Activated CD8-positive, alpha-beta memory T cell treated with anti-CD3 and anti-CD28 coated beads, Interleukin-2, amount 10 ng/mL, durations not matched to agents 7 days and 5 days (primary cell): ENCODE results near the gene RASA1. TPM values are rescaled to one million over a fixed set of nuclear protein-coding genes. Genes with fewer than 3 reads are reported as not detected.
"Not testable (repeated sequence)": the region's sequence is repeated elsewhere in the genome, so short reads cannot be mapped to it uniquely, and the experiment has no call there.

ENCODE experiments used
- ATAC-seq: fragments of 150-1000 bp; cut with Tn5 transposase; one replicate; pipeline ENCODE4 v1.10.0; 2021; ENCODE audit warnings: moderate library complexity
- CTCF ChIA-PET: fragments of 350-600 bp; sonication (Branson Sonifier 250); formaldehyde crosslinking; loops from one replicate; lab custom pipeline; 2021; ENCODE audit warnings: antibody characterized with exemption; lab: Charles Lee
- DNase-seq: peaks from one replicate; pipeline ENCODE4 v3.0.0-alpha.2; 2020
- H3K27ac Mint-ChIP-seq: one replicate; pipeline ENCODE4 v1.8.0; 2021; ENCODE audit warnings: mild to moderate bottlenecking, mixed read lengths
- H3K27me3 Mint-ChIP-seq: one replicate; pipeline ENCODE4 v1.8.0; 2021; ENCODE audit warnings: mixed read lengths
- H3K36me3 Mint-ChIP-seq: one replicate; pipeline ENCODE4 v1.8.0; 2021; ENCODE audit warnings: mild to moderate bottlenecking, mixed read lengths
- H3K4me1 Mint-ChIP-seq: one replicate; pipeline ENCODE4 v1.8.0; 2021; ENCODE audit warnings: mixed read lengths
- H3K4me3 Mint-ChIP-seq: one replicate; pipeline ENCODE4 v1.8.0; 2021; ENCODE audit warnings: mild to moderate bottlenecking, moderate library complexity, mixed read lengths
- H3K9me3 Mint-ChIP-seq: one replicate; pipeline ENCODE4 v1.8.0; 2022; ENCODE audit warnings: low read depth, mixed read lengths
- total RNA-seq, 2 experiments: library from RNA; stranded (reverse); gene quantifications; one replicate each; pipeline ENCODE4 v1.2.3, GENCODE V29; 2021

Gene RASA1
- total RNA-seq, 2 experiments from 2014 or later: 15.4 to 22.1 TPM

- DNase-seq (no peak), ATAC-seq (no peak)
- peaks cover 3% of the 10 kb centered on the region for H3K36me3 Mint-ChIP-seq
- no peak overlapping the region for H3K4me3 Mint-ChIP-seq
- peaks cover 6% of the 10 kb centered on the region for H3K27me3 Mint-ChIP-seq
- H3K9me3 Mint-ChIP-seq: no peaks in the 10 kb centered on the region
- CTCF ChIA-PET: no interaction called here
- peaks cover 13% of the 10 kb centered on the region for H3K4me1 Mint-ChIP-seq
- no peak overlapping the region for H3K27ac Mint-ChIP-seq
Measured at GRCh38 chr5:87263498-87263897, 4.2 kb upstream of the RASA1 start.

- Mint-ChIP-seq H3K4me3 (peak overlapping the region; percentile 97), H3K4me1 (peaks cover 28% of the 10 kb centered on the region), H3K27ac (peak overlapping the region; percentile 94), H3K9me3 (no peaks in the 10 kb centered on the region), H3K36me3 (peaks cover 14% of the 10 kb centered on the region), H3K27me3 (peaks cover 6% of the 10 kb centered on the region)
- DNase-seq (no peak), ATAC-seq (peak; percentile 1)
- CTCF ChIA-PET: interaction anchor here (1.3 to 2.2 kb wide), 2 partner anchors 19 to 146 kb away, joined by 3 to 8 read pairs; no protein-coding TSS in a partner anchor
Measured at GRCh38 chr5:87266914-87267573, 639 bp upstream of the RASA1 start.

- CTCF ChIA-PET: interaction anchor here (0.8 to 2.2 kb wide), 6 partner anchors 16 to 256 kb away, joined by 3 to 8 read pairs (median 4); no protein-coding TSS in a partner anchor
- Mint-ChIP-seq H3K9me3 (no peaks in the 10 kb centered on the region), H3K27me3 (peaks cover 6% of the 10 kb centered on the region), H3K27ac (peak overlapping the region; percentile 94), H3K4me1 (peaks cover 28% of the 10 kb centered on the region), H3K36me3 (peaks cover 15% of the 10 kb centered on the region), H3K4me3 (peak overlapping the region; percentile 97)
- DNase-seq: peak; percentile 81
- peak; percentile 79 for ATAC-seq
Measured at GRCh38 chr5:87268126-87268969, 665 bp downstream of the RASA1 start.

DNA sequence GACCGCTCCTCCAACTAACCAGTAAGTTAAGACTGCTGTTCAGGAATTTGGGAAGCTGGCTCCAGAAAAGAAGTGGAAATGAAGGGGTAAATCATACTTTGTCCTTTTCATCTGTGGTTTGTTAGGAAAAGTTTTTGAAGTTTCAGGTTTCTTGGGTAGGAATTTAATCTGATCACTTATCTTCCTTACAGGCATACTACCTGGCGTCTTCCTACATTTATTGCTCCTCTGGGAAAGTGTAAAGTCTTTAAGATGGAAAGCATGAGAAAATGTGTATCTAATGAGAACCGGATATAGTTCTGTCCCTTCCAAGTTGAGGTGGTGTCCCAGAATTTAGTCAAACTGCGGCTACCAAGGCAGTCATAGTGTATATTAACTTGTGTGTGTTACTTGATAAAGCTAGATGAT is 1.3 kb downstream of the RASA1 start:
- no peaks in the 10 kb centered on the region for H3K9me3 Mint-ChIP-seq
- H3K27ac Mint-ChIP-seq: peak overlapping the region; percentile 68
- peaks cover 6% of the 10 kb centered on the region for H3K27me3 Mint-ChIP-seq
- H3K4me3 Mint-ChIP-seq: peak overlapping the region; percentile 97
- H3K36me3 Mint-ChIP-seq: peaks cover 16% of the 10 kb centered on the region
- peaks cover 28% of the 10 kb centered on the region for H3K4me1 Mint-ChIP-seq
- CTCF ChIA-PET: interaction anchor here (1.0 to 2.2 kb wide), 4 partner anchors 16 to 148 kb away, joined by 4 to 8 read pairs (median 4); no protein-coding TSS in a partner anchor
- ATAC-seq: no peak
- DNase-seq: no peak

DNA sequence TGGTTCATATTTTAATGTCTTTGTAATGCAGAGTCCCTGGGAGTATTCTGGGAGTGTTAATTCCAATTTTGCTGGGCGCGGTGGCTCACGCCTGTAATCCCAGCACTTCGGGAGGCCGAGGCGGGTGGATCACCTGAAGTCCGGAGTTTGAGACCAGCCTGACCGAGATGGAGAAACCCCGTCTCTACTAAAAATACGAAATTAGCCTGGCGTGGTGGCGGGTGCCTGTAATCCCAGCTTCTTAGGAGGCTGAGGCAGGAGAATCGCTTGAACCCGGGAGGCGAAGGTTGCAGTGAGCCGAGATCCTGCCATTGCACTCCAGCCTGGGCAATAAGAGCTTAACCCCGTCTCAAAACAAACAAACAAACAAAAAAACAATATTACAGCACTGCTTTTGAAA is 3.2 kb downstream of the RASA1 start:
- not testable (repeated sequence) for H3K9me3 Mint-ChIP-seq, ATAC-seq, DNase-seq, H3K27me3 Mint-ChIP-seq, H3K4me3 Mint-ChIP-seq, H3K27ac Mint-ChIP-seq
- Mint-ChIP-seq H3K36me3 (peaks cover 24% of the 10 kb centered on the region), H3K4me1 (peaks cover 32% of the 10 kb centered on the region)
- CTCF ChIA-PET: interaction anchor here (0.6 kb wide), 1 partner anchor 129 kb away, joined by 3 read pairs; no protein-coding TSS in a partner anchor

DNA sequence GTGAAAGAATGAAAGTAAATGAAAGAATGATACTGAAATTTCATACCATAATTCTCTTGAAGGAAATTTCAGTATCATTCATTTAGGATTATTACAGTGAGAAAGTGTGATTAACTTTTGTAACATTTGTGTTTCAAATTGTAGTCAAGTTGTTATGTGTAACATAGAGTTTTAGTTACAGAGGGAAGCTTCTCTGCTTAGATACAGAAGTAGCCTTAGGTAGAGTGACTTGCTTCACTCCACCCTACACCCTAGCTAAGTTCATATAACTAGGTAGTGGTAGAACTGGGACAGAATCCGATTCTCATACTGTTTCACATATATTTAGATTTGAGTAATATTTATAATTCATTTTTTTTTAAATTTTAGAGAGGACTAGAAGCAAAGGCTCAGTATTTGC is 9.0 kb downstream of the RASA1 start:
- peaks cover 17% of the 10 kb centered on the region for H3K4me1 Mint-ChIP-seq

GRCh38 chr5:87277279-87277835 is 9.7 kb downstream of the RASA1 start:
- H3K4me1 Mint-ChIP-seq: peaks cover 24% of the 10 kb centered on the region
- peaks cover 46% of the 10 kb centered on the region for H3K36me3 Mint-ChIP-seq
- H3K9me3 Mint-ChIP-seq: no peaks in the 10 kb centered on the region
- CTCF ChIA-PET: no interaction called here
- no peak overlapping the region for H3K27ac Mint-ChIP-seq
- ATAC-seq (no peak), DNase-seq (no peak)
- no peaks in the 10 kb centered on the region for H3K27me3 Mint-ChIP-seq
- H3K4me3 Mint-ChIP-seq: no peak overlapping the region

More for the DNA sequence above, 9.0 kb downstream of the RASA1 start:
- CTCF ChIA-PET: no interaction called here
- no peak overlapping the region for H3K4me3 Mint-ChIP-seq
- no peaks in the 10 kb centered on the region for H3K9me3 Mint-ChIP-seq
- H3K27ac Mint-ChIP-seq: no peak overlapping the region
- no peaks in the 10 kb centered on the region for H3K27me3 Mint-ChIP-seq
- peaks cover 41% of the 10 kb centered on the region for H3K36me3 Mint-ChIP-seq
- ATAC-seq: no peak
- DNase-seq: no peak

DNA sequence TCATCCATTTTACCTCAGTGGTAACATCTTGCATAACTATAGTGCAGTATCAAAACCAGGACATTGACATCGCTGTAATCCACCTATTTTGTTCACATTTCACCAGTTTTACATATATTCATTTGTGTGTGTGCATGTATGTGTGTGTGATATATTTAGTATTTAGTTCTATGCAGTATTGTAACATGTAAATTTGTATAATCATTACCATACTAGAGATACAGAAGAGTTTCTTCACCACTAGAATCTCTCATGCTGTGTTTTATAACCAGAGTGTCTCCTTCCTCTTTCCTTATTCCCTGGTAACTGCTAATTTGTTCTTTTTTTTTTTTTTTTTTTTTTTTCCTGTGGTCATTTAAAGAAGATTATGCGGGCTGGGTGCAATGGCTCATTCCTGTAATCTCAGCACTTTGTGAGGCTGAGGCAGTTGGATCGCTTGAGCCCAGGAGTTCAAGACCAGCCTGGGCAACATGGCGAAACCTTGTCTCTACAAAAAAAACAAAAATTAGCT is 11.0 kb downstream of the RASA1 start:
- DNase-seq (no peak), ATAC-seq (no peak)
- no peaks in the 10 kb centered on the region for H3K9me3 Mint-ChIP-seq
- no peak overlapping the region for H3K27ac Mint-ChIP-seq
- no peak overlapping the region for H3K4me3 Mint-ChIP-seq
- CTCF ChIA-PET: no interaction called here
- H3K27me3 Mint-ChIP-seq: no peaks in the 10 kb centered on the region
- H3K36me3 Mint-ChIP-seq: peaks cover 45% of the 10 kb centered on the region
- H3K4me1 Mint-ChIP-seq: peaks cover 29% of the 10 kb centered on the region

- no peaks in the 10 kb centered on the region for H3K27me3 Mint-ChIP-seq
- H3K9me3 Mint-ChIP-seq: no peaks in the 10 kb centered on the region
- peaks cover 41% of the 10 kb centered on the region for H3K36me3 Mint-ChIP-seq
- H3K4me3 Mint-ChIP-seq: peak overlapping the region; percentile 1
- H3K4me1 Mint-ChIP-seq: peaks cover 20% of the 10 kb centered on the region
- ATAC-seq: peak; percentile 55
- no peak for DNase-seq
- CTCF ChIA-PET: no interaction called here
- H3K27ac Mint-ChIP-seq: peak overlapping the region; percentile 65
Measured at GRCh38 chr5:87282269-87282668, 14.6 kb downstream of the RASA1 start.

- H3K36me3 Mint-ChIP-seq: peaks cover 35% of the 10 kb centered on the region
- ATAC-seq, H3K9me3 Mint-ChIP-seq, H3K27ac Mint-ChIP-seq, H3K4me3 Mint-ChIP-seq, CTCF ChIA-PET, H3K4me1 Mint-ChIP-seq, H3K27me3 Mint-ChIP-seq, DNase-seq: not testable (repeated sequence)
Measured at GRCh38 chr5:87287266-87287665, 19.6 kb downstream of the RASA1 start.

GRCh38 chr5:87298692-87299362 is 31.1 kb downstream of the RASA1 start:
- Mint-ChIP-seq H3K9me3 (no peaks in the 10 kb centered on the region), H3K4me3 (no peak overlapping the region), H3K4me1 (peaks cover 39% of the 10 kb centered on the region), H3K27ac (no peak overlapping the region), H3K36me3 (peaks cover 26% of the 10 kb centered on the region), H3K27me3 (no peaks in the 10 kb centered on the region)
- ATAC-seq: no peak
- CTCF ChIA-PET: no interaction called here
- DNase-seq: no peak

- H3K4me1 Mint-ChIP-seq: peaks cover 39% of the 10 kb centered on the region
- ATAC-seq (no peak), DNase-seq (no peak)
- peaks cover 37% of the 10 kb centered on the region for H3K36me3 Mint-ChIP-seq
- no peak overlapping the region for H3K27ac Mint-ChIP-seq
- no peaks in the 10 kb centered on the region for H3K9me3 Mint-ChIP-seq
- no peaks in the 10 kb centered on the region for H3K27me3 Mint-ChIP-seq
- CTCF ChIA-PET: no interaction called here
- no peak overlapping the region for H3K4me3 Mint-ChIP-seq
Measured at GRCh38 chr5:87300176-87300575, 32.5 kb downstream of the RASA1 start.

DNA sequence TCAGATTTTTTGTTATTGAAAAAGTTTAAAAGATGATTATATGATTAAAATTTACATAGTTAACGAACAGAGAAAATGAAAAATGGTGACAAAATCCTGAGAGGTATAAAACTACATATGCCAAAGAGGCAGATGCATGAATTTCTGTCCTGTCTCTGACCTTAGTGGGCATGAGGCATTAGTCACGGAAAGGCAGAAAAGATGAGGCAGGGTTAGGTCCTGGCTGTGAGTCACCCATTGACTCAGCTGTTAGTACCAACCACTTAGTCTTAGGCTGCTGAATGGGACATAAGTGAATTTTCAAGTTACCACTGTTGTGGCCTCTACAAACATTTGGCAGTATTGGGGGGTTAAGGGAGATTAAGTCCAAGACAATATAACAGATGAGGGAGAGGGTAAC is 33.1 kb downstream of the RASA1 start:
- H3K4me3 Mint-ChIP-seq: no peak overlapping the region
- no peaks in the 10 kb centered on the region for H3K27me3 Mint-ChIP-seq
- H3K4me1 Mint-ChIP-seq: peaks cover 39% of the 10 kb centered on the region
- CTCF ChIA-PET: no interaction called here
- DNase-seq: peak; percentile 46
- ATAC-seq: peak; percentile 77
- H3K36me3 Mint-ChIP-seq: peaks cover 43% of the 10 kb centered on the region
- H3K27ac Mint-ChIP-seq: no peak overlapping the region
- peaks cover 4% of the 10 kb centered on the region for H3K9me3 Mint-ChIP-seq
